HG03571 (cell line): ENCODE results near the gene FOS.
"Not testable (repeated sequence)": the region's sequence is repeated elsewhere in the genome, so short reads cannot be mapped to it uniquely, and the experiment has no call there.

Experiments used
- ATAC-seq: cut with Tn5 transposase; IDR thresholded peaks from one replicate; pipeline ENCODE4 v1.9.1; 2021; ENCODE audit not compliant: unreplicated experiment

The FOS gene

GRCh38 chr14:75293920-75294648 is 15.5 kb downstream of the FOS start:
- peak; percentile 94 for ATAC-seq

GRCh38 chr14:75294649-75295033 is 16.0 kb downstream of the FOS start:
- ATAC-seq: no peak

GRCh38 chr14:75295061-75295461 is 16.4 kb downstream of the FOS start:
- ATAC-seq: no peak

- ATAC-seq: no peak
Measured at GRCh38 chr14:75295491-75296345, 17.1 kb downstream of the FOS start.

- ATAC-seq: no peak
Measured at GRCh38 chr14:75297411-75298040, 18.9 kb downstream of the FOS start.

- ATAC-seq: no peak
Measured at GRCh38 chr14:75298187-75298965, 19.7 kb downstream of the FOS start.

- ATAC-seq: no peak
Measured at GRCh38 chr14:75299059-75299458, 20.4 kb downstream of the FOS start.

- ATAC-seq: no peak
Measured at GRCh38 chr14:75299576-75299975, 20.9 kb downstream of the FOS start.

GRCh38 chr14:75301666-75302325 is 23.2 kb downstream of the FOS start:
- no peak for ATAC-seq

GRCh38 chr14:75303381-75303789 is 24.8 kb downstream of the FOS start:
- no peak for ATAC-seq

- not testable (repeated sequence) for ATAC-seq
Measured at GRCh38 chr14:75306410-75306809, 27.8 kb downstream of the FOS start.

GRCh38 chr14:75306927-75307699 is 28.5 kb downstream of the FOS start:
- no peak for ATAC-seq

GRCh38 chr14:75307700-75308379 is 29.2 kb downstream of the FOS start:
- ATAC-seq: no peak

GRCh38 chr14:75308991-75309390 is 30.4 kb downstream of the FOS start:
- not testable (repeated sequence) for ATAC-seq

- ATAC-seq: not testable (repeated sequence)
Measured at GRCh38 chr14:75309561-75309960, 30.9 kb downstream of the FOS start.

GRCh38 chr14:75310295-75311111 is 31.9 kb downstream of the FOS start:
- ATAC-seq: no peak

GRCh38 chr14:75311356-75311755 is 32.7 kb downstream of the FOS start:
- ATAC-seq: no peak

- no peak for ATAC-seq
Measured at GRCh38 chr14:75312341-75312740, 33.7 kb downstream of the FOS start.
